B cell (primary cell): ENCODE results near the gene DNAAF3. TPM values are rescaled to one million over a fixed set of nuclear protein-coding genes. Genes with fewer than 3 reads are reported as not detected.

Experiments
- ATAC-seq: fragments of 200-7000 bp; cut with Tn5 transposase; one replicate; pipeline ENCODE4 v1.10.0; 2021; ENCODE audit warnings: low read depth, mild to moderate bottlenecking, moderate number of reproducible peaks, moderate library complexity
- CTCF ChIA-PET: fragments of 350-600 bp; sonication (Branson Sonifier 250); formaldehyde crosslinking; loops from one replicate; lab custom pipeline; 2021; ENCODE audit warnings: antibody characterized with exemption, inconsistent platforms; lab: Charles Lee
- POLR2A ChIA-PET: fragments of 350-600 bp; sonication (Branson Sonifier 250); formaldehyde crosslinking; loops from one replicate; lab custom pipeline; 2021; ENCODE audit warnings: antibody characterized with exemption; lab: Charles Lee
- DNase-seq: peaks from one replicate; pipeline ENCODE4 v3.0.0; 2013
- H2AFZ ChIP-seq: 2 replicates; pipeline ENCODE4 v1.6.1; 2012; ENCODE audit warnings: mild to moderate bottlenecking, low read depth, low read length; ENCODE audit not compliant: insufficient read depth, poor library complexity, severe bottlenecking
- H3K27ac ChIP-seq, 2 donors: 1 replicate in 1 of 2; 2 replicates in 1 of 2; pipeline ENCODE4 v1.5.1; 2012 to 2013; ENCODE audit warnings: low read length in 2 of 2, mild to moderate bottlenecking in 2 of 2, moderate library complexity in 1 of 2
- H3K27me3 ChIP-seq, 4 experiments: fragments of 200-600 bp in 1 of 4; sonication (generic) in 1 of 4; replicated peaks in 1 of 4; 1 replicate in 2 of 4; 2 replicates in 2 of 4; pipeline versions ENCODE4 v1.6.1 to v1.7.0; 2013 to 2016; ENCODE audit warnings: low read length in 3 of 4, mild to moderate bottlenecking in 2 of 4, mixed read lengths in 1 of 4, moderate library complexity in 1 of 4; ENCODE audit not compliant: insufficient read depth in 4 of 4, control insufficient read depth in 3 of 4; ENCODE audit errors: control extremely low read depth in 1 of 4
- H3K36me3 ChIP-seq, 2 experiments: replicated peaks in 1 of 2; 1 replicate in 1 of 2; 2 replicates in 1 of 2; pipeline versions ENCODE4 v1.6.1 to v1.7.1; 2013; ENCODE audit warnings: low read length in 1 of 2; ENCODE audit not compliant: insufficient read depth in 2 of 2, control insufficient read depth in 1 of 2; ENCODE audit errors: control extremely low read depth in 1 of 2, extremely low read depth in 1 of 2
- H3K4me1 ChIP-seq, 2 donors: fragments of 200-600 bp in 1 of 2; sonication (generic) in 1 of 2; 1 replicate in 1 of 2; 2 replicates in 1 of 2; pipeline versions ENCODE4 v1.5.1 to v1.6.1; 2013 to 2017; ENCODE audit warnings: low read length in 2 of 2; ENCODE audit not compliant: control insufficient read depth in 2 of 2, insufficient read depth in 2 of 2
- H3K4me2 ChIP-seq: replicated peaks from 2 replicates; pipeline ENCODE3; 2012; ENCODE audit warnings: mild to moderate bottlenecking, low read depth, low read length; ENCODE audit not compliant: poor library complexity, severe bottlenecking
- H3K4me3 ChIP-seq, 5 experiments: fragments of 200-600 bp in 1 of 5; sonication (generic) in 1 of 5; 1 replicate in 3 of 5; 2 replicates in 2 of 5; pipeline versions ENCODE4 v1.5.1 to v1.7.0; 2011 to 2016; ENCODE audit warnings: low read length in 4 of 5, mild to moderate bottlenecking in 4 of 5, low read depth in 2 of 5, control low read depth in 1 of 5, moderate library complexity in 1 of 5; ENCODE audit not compliant: insufficient read depth in 1 of 5; ENCODE audit errors: control extremely low read depth in 1 of 5, extremely low read depth in 1 of 5
- H3K79me2 ChIP-seq: fragments of 200-600 bp; sonication (generic); one replicate; pipeline ENCODE4 v1.6.0; 2016; ENCODE audit warnings: low read length; ENCODE audit not compliant: control insufficient read depth, insufficient read depth
- H3K9ac ChIP-seq: fragments of 200-600 bp; sonication (generic); 2 replicates; pipeline ENCODE4 v1.6.1; 2017; ENCODE audit warnings: mild to moderate bottlenecking, low read length, moderate library complexity
- H3K9me3 ChIP-seq, 3 donors: one replicate each; pipeline versions ENCODE4 v1.6.1 to v1.7.1; 2013; ENCODE audit warnings: low read length in 2 of 3; ENCODE audit not compliant: control insufficient read depth in 2 of 3, insufficient read depth in 1 of 3; ENCODE audit errors: control extremely low read depth in 1 of 3
- H4K20me1 ChIP-seq: 2 replicates; pipeline ENCODE4 v1.6.0; 2012; ENCODE audit warnings: mild to moderate bottlenecking, low read length; ENCODE audit not compliant: insufficient read depth, control insufficient read depth, poor library complexity, severe bottlenecking
- H3K27ac Mint-ChIP-seq: one replicate; pipeline ENCODE4 v1.8.0; 2021; ENCODE audit warnings: mixed read lengths
- H3K27me3 Mint-ChIP-seq: one replicate; pipeline ENCODE4 v1.8.0; 2021; ENCODE audit warnings: mixed read lengths
- H3K4me1 Mint-ChIP-seq: one replicate; pipeline ENCODE4 v1.8.0; 2021; ENCODE audit warnings: mixed read lengths
- H3K4me3 Mint-ChIP-seq: one replicate; pipeline ENCODE4 v1.8.0; 2021; ENCODE audit warnings: mixed read lengths
- H3K9me3 Mint-ChIP-seq: one replicate; pipeline ENCODE4 v1.8.0; 2022; ENCODE audit warnings: mixed read lengths; ENCODE audit not compliant: insufficient read depth
- CTCF ChIP-seq: fragments of 200-600 bp; IDR thresholded peaks from one replicate; pipeline ENCODE4 v1.8.0; 2022; ENCODE audit warnings: antibody characterized with exemption, mild to moderate bottlenecking
- EZH2 ChIP-seq: IDR thresholded peaks from 2 replicates; pipeline ENCODE4 v1.6.1; 2012; ENCODE audit warnings: borderline replicate concordance, low read depth, mild to moderate bottlenecking, moderate library complexity, low read length; ENCODE audit not compliant: insufficient read depth, poor library complexity, severe bottlenecking
- WGBS: methylation state at CpG from one replicate; pipeline ENCODE4 v1.1.5; 2013; ENCODE audit warnings: missing lambda C conversion rate; ENCODE audit not compliant: insufficient coverage; 5-methylcytosine and 5-hydroxymethylcytosine counted together
- intact Hi-C: fragments of 100-400 bp; cut with micrococcal nuclease; formaldehyde crosslinking; loops from one replicate; pipeline ENCODE4 v1.10.0; 2022
- polyA plus RNA-seq: library from polyadenylated mRNA; depleted of rRNA; stranded (reverse); fragments of >200 nt; gene quantifications from 2 replicates; pipeline ENCODE4 v1.2.3, GENCODE V29; 2012
- total RNA-seq, 2 donors: library from RNA; stranded (reverse); fragments of 120-200 nt in 1 of 2; gene quantifications; 1 replicate in 1 of 2; 2 replicates in 1 of 2; pipeline versions ENCODE4 v1.2.3 to v1.2.4, GENCODE V29; 2013 to 2022

The DNAAF3 gene
- total and polyA plus RNA-seq, 2 donors (not counting 1 experiment from before 2014, with no cell fraction given): not detected

GRCh38 chr19:55208880-55209692, 42.7 kb upstream of the DNAAF3 start, which contains the start of gene PTPRH:
TSS of gene PTPRH (minus strand) at chr19:55209501. CDS start at chr19:55209433, 68 bp downstream.
- Mint-ChIP-seq H3K4me3 (no peak within 1 kb of the TSS), H3K27me3 (peaks cover 36% of the 10 kb centered on the region), H3K4me1 (no peaks in the 10 kb centered on the region), H3K9me3 (peaks cover 3% of the 10 kb centered on the region), H3K27ac (no peak within 1 kb of the TSS)
- H3K27me3 ChIP-seq: peaks cover 0 to 31% (median 8%) of the 10 kb centered on the region in 4 experiments
- ATAC-seq (no peak), DNase-seq (no peak)
- intact Hi-C loops: no loop called here
- H3K4me2 ChIP-seq: no peak within 1 kb of the TSS
- H3K9ac ChIP-seq: no peak within 1 kb of the TSS
- no peaks in the 10 kb centered on the region for H4K20me1 ChIP-seq
- CTCF ChIA-PET: interaction anchor here (1.1 kb wide), 1 partner anchor 68 kb away, joined by 5 read pairs; no protein-coding TSS in a partner anchor
- no peak within 1 kb of the TSS for H2AFZ ChIP-seq
- peaks cover 0 to 25% (median 6%) of the 10 kb centered on the region in 3 donors for H3K9me3 ChIP-seq
- H3K36me3 ChIP-seq: no peaks in the 10 kb centered on the region
- POLR2A ChIA-PET: interaction anchor here (0.6 kb wide), 1 partner anchor 205 kb away, joined by 6 read pairs; no protein-coding TSS in a partner anchor
- H3K79me2 ChIP-seq: no peaks in the 10 kb centered on the region
- 63% methylated on average over 12 of the region's 18 CpGs for WGBS
- H3K4me1 ChIP-seq: no peaks in the 10 kb centered on the region
- TF ChIP-seq EZH2: no peak
- TF ChIP-seq CTCF: no peak
- H3K4me3 ChIP-seq: no peak within 1 kb of the TSS
- H3K27ac ChIP-seq: no peak within 1 kb of the TSS
